Measurements from ENCODE around the gene ADGRG3.
"Not testable (repeated sequence)": the region's sequence is repeated elsewhere in the genome, so short reads cannot be mapped to it uniquely, and the experiment has no call there.

Gene ADGRG3

DNA sequence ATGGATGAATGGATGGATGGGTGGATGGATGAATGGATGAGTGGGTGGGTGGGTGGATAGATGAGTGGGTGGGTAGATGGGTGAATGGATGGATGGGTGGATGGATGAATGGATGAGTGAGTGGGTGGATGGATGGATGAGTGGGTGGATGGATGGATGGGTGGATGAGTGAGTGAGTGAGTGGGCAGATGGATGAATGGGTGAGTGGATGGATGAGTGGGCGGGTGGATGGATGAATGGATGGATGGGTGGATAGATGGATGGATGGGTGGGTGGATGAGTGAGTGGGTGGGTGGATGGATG lies 61.0 kb downstream of the ADGRG3 start:
- H3K36me3 ChIP-seq (ENCODE audit: control insufficient read depth, low read length), result no peaks in the 10 kb centered on the region
- peaks cover 8% of the 10 kb centered on the region for H3K4me1 ChIP-seq (ENCODE audit: control insufficient read depth, low read length)
- no peaks in the 10 kb centered on the region for H3K9me2 ChIP-seq (replicated peaks; ENCODE audit: control insufficient read depth, low read length)
- H3K79me2 ChIP-seq (ENCODE audit: control insufficient read depth, low read length), result peaks cover 2% of the 10 kb centered on the region; the same call in 1 of the 2 replicates
- no peak overlapping the region for H3K27ac ChIP-seq (ENCODE audit: low read depth, low read length)
- no peak for TF ChIP-seq EZH2phosphoT487 (IDR thresholded peaks at IDR 0.05; ENCODE audit: borderline replicate concordance, low read length)
- TF ChIP-seq, protein P1, sequence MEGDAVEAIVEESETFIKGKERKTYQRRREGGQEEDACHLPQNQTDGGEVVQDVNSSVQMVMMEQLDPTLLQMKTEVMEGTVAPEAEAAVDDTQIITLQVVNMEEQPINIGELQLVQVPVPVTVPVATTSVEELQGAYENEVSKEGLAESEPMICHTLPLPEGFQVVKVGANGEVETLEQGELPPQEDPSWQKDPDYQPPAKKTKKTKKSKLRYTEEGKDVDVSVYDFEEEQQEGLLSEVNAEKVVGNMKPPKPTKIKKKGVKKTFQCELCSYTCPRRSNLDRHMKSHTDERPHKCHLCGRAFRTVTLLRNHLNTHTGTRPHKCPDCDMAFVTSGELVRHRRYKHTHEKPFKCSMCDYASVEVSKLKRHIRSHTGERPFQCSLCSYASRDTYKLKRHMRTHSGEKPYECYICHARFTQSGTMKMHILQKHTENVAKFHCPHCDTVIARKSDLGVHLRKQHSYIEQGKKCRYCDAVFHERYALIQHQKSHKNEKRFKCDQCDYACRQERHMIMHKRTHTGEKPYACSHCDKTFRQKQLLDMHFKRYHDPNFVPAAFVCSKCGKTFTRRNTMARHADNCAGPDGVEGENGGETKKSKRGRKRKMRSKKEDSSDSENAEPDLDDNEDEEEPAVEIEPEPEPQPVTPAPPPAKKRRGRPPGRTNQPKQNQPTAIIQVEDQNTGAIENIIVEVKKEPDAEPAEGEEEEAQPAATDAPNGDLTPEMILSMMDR (IDR thresholded peaks at IDR 0.05; ENCODE audit: low read depth, low read length, poor library complexity, severe bottlenecking), result no peak
- no peaks in the 10 kb centered on the region for H3K27me3 ChIP-seq (ENCODE audit: control insufficient read depth, low read length)
- no peaks in the 10 kb centered on the region for H4K20me1 ChIP-seq (ENCODE audit: control insufficient read depth, insufficient read depth, low read depth, low read length)
- H3F3A ChIP-seq (ENCODE audit: control insufficient read depth, insufficient read depth), result no peaks in the 10 kb centered on the region
- H3K4me2 ChIP-seq (ENCODE audit: low read length), result no peak overlapping the region
- H3K9me3 ChIP-seq (ENCODE audit: control insufficient read depth, insufficient read depth, low read length), result no peaks in the 10 kb centered on the region
- no peak overlapping the region for H3K4me3 ChIP-seq (ENCODE audit: low read length)

DNA sequence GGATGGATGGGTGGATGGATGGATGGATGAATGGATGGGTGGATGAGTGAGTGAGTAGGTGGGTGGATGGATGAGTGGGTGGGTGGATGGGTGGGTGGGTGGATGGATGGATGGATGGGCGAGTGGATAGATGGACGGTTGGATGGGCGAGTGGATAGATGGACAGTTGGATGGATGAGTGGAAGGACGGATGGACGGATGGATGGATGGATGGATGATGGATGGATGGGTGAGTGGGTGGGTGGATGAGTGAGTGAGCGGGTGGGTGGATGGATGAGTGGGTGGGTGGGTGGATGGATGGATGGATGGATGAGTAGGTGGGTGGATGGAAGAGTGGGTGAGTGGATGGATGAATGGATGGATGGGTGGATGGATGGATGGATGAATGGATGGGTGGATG lies 61.7 kb downstream of the ADGRG3 start:
- not testable (repeated sequence) for H3K4me2 ChIP-seq (ENCODE audit: low read length); H3K27me3 ChIP-seq (ENCODE audit: control insufficient read depth, low read length); H3K9me2 ChIP-seq (replicated peaks; ENCODE audit: control insufficient read depth, low read length); H3F3A ChIP-seq (ENCODE audit: control insufficient read depth, insufficient read depth); H4K20me1 ChIP-seq (ENCODE audit: control insufficient read depth, insufficient read depth, low read depth, low read length); H3K79me2 ChIP-seq (ENCODE audit: control insufficient read depth, low read length); H3K36me3 ChIP-seq (ENCODE audit: control insufficient read depth, low read length); H3K9me3 ChIP-seq (ENCODE audit: control insufficient read depth, insufficient read depth, low read length); H3K27ac ChIP-seq (ENCODE audit: low read depth, low read length); H3K4me3 ChIP-seq (ENCODE audit: low read length)
- H3K4me1 ChIP-seq (ENCODE audit: control insufficient read depth, low read length), result peaks cover 13% of the 10 kb centered on the region

DNA sequence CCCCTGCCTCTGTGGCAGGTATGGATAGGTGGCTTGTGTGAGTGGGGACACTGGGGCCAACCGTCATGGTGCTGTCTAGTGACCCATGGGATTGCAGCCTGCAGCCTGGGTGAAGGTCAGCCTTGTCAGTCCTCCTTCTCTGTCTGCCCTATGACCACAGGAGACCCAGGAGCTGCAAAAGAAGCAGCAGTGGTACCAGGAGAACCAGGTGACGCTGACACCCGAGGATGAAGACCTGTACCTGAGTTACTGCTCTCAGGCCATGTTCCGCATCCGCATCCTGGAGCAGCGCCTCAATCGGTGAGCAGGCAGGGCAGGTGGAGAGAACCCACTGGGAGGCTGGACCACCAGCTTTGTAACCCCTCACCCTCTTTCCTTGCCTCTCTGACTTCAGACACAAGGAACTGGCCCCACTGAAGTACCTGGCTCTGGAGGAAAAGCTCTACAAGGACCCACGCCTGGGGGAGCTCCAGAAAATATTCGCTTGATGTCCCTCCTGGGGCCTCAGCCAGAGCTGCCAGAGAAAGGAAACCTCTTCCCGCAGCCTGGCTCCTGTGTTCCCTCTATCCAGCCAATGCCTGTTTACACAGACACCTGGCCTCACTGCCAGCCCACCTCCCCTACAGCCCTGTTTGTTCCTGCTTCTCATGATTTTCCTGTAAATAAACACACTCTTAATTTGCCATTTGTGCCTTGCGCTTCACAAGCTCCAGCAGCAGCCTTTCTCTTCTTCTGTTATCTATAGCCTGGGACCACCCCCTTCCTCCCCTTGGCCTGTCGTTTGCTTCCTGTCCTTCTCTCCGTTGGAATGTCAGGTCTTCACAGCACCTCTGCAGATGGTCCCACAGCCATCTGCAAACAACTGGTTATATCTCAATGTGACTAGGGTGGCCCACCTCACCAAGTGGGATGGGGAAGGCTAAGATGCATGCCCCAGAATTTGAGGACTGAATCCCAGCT lies 62.9 kb downstream of the ADGRG3 start:
- TF ChIP-seq, protein P1 (IDR thresholded peaks at IDR 0.05; ENCODE audit: low read depth, low read length, poor library complexity, severe bottlenecking), result no peak
- no peak for TF ChIP-seq EZH2phosphoT487 (IDR thresholded peaks at IDR 0.05; ENCODE audit: borderline replicate concordance, low read length)
- Histone ChIP-seq H3K36me3 (ENCODE audit: control insufficient read depth, low read length) (peaks cover 3% of the 10 kb centered on the region), H3K4me1 (ENCODE audit: control insufficient read depth, low read length) (peaks cover 6% of the 10 kb centered on the region), H3K9me2 (replicated peaks; ENCODE audit: control insufficient read depth, low read length) (no peaks in the 10 kb centered on the region), H3K4me2 (ENCODE audit: low read length) (no peak overlapping the region), H4K20me1 (ENCODE audit: control insufficient read depth, insufficient read depth, low read depth, low read length) (no peaks in the 10 kb centered on the region), H3K27me3 (ENCODE audit: control insufficient read depth, low read length) (no peaks in the 10 kb centered on the region), H3K9me3 (ENCODE audit: control insufficient read depth, insufficient read depth, low read length) (no peaks in the 10 kb centered on the region), H3F3A (ENCODE audit: control insufficient read depth, insufficient read depth) (no peaks in the 10 kb centered on the region), H3K27ac (ENCODE audit: low read depth, low read length) (no peak overlapping the region), H3K79me2 (ENCODE audit: control insufficient read depth, low read length) (peaks cover 14% of the 10 kb centered on the region), H3K4me3 (ENCODE audit: low read length) (no peak overlapping the region)

DNA sequence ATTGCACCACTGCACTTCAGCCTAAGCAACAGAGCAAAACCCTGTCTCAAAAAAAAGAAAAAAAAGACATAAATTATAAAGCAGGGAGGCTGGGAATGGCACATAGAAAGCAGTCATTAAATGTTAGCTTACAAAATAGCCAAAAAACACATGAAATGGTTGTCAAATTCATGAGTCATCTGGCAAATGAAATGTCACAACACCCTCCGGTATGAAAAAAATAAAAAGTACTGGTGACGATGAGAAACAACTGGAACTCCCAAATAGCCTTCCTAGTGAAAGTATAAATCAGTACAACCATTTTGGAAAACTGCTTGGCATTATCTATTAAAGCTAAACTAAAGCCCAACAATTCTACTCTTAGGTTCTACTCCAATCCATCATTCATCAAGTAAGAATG lies 63.9 kb downstream of the ADGRG3 start:
- Histone ChIP-seq H3K4me3 (ENCODE audit: low read length) (no peak overlapping the region), H3K4me2 (ENCODE audit: low read length) (no peak overlapping the region), H4K20me1 (ENCODE audit: control insufficient read depth, insufficient read depth, low read depth, low read length) (no peaks in the 10 kb centered on the region), H3K9me2 (replicated peaks; ENCODE audit: control insufficient read depth, low read length) (no peaks in the 10 kb centered on the region), H3K36me3 (ENCODE audit: control insufficient read depth, low read length) (peaks cover 7% of the 10 kb centered on the region), H3K4me1 (ENCODE audit: control insufficient read depth, low read length) (peaks cover 15% of the 10 kb centered on the region), H3K79me2 (ENCODE audit: control insufficient read depth, low read length) (peaks cover 24% of the 10 kb centered on the region), H3F3A (ENCODE audit: control insufficient read depth, insufficient read depth) (no peaks in the 10 kb centered on the region), H3K27me3 (ENCODE audit: control insufficient read depth, low read length) (no peaks in the 10 kb centered on the region), H3K27ac (ENCODE audit: low read depth, low read length) (no peak overlapping the region), H3K9me3 (ENCODE audit: control insufficient read depth, insufficient read depth, low read length) (no peaks in the 10 kb centered on the region)
- TF ChIP-seq, protein P1 (IDR thresholded peaks at IDR 0.05; ENCODE audit: low read depth, low read length, poor library complexity, severe bottlenecking), result no peak
- TF ChIP-seq EZH2phosphoT487 (IDR thresholded peaks at IDR 0.05; ENCODE audit: borderline replicate concordance, low read length), result no peak

Data from DOHH2 (cell line).